Tibial artery (tissue), 4 donors: ENCODE measurements around the gene ZNF775.
"Not testable (repeated sequence)": the region's sequence is repeated elsewhere in the genome, so short reads cannot be mapped to it uniquely, and the experiment has no call there.

ENCODE experiments used
- DNase-seq, 2 donors: peaks; one replicate each; pipeline ENCODE4 v3.0.0-alpha.2; 2019
- H3K27ac ChIP-seq, 2 donors: fragments of 200-600 bp; sonication (generic) in 1 of 2; 1 replicate in 1 of 2; 2 replicates in 1 of 2; pipeline ENCODE4 v1.5.1; 2018 to 2019; ENCODE audit warnings: mild to moderate bottlenecking in 1 of 2
- H3K27me3 ChIP-seq, 2 donors: fragments of 200-600 bp; sonication (generic) in 1 of 2; one replicate each; pipeline versions ENCODE4 v1.5.1 to v1.6.0; 2016 to 2019
- H3K36me3 ChIP-seq, 3 donors: fragments of 200-600 bp; sonication (generic) in 2 of 3; one replicate each; pipeline ENCODE4 v1.5.1; 2016 to 2019; ENCODE audit warnings: mild to moderate bottlenecking in 2 of 3
- H3K4me1 ChIP-seq, 4 donors: fragments of 200-600 bp; sonication (generic) in 2 of 4; 1 replicate in 3 of 4; 2 replicates in 1 of 4; pipeline ENCODE4 v1.5.1; 2016 to 2019
- H3K4me3 ChIP-seq, 2 donors: fragments of 200-600 bp; sonication (generic) in 1 of 2; 1 replicate in 1 of 2; 2 replicates in 1 of 2; pipeline ENCODE4 v1.5.1; 2018 to 2019; ENCODE audit warnings: mild to moderate bottlenecking in 2 of 2
- H3K9me3 ChIP-seq, 3 donors: fragments of 200-600 bp; sonication (generic) in 1 of 3; one replicate each; pipeline ENCODE4 v1.5.1; 2016 to 2019
- intact Hi-C: fragments of 100-400 bp; cut with DNase I; formaldehyde crosslinking; loops from one replicate; pipeline ENCODE4 v1.15.0; 2023; ENCODE audit warnings: low total_unique reads
- TF ChIP-seq, protein P1 (sequence below), 2 experiments: fragments of 200-600 bp in 1 of 2; fragments of 450-650 bp in 1 of 2; IDR thresholded peaks; one replicate each; pipeline ENCODE4 v1.5.1; 2017 to 2019; ENCODE audit warnings: antibody characterized with exemption in 2 of 2, mild to moderate bottlenecking in 1 of 2, moderate library complexity in 1 of 2

The ZNF775 gene

DNA sequence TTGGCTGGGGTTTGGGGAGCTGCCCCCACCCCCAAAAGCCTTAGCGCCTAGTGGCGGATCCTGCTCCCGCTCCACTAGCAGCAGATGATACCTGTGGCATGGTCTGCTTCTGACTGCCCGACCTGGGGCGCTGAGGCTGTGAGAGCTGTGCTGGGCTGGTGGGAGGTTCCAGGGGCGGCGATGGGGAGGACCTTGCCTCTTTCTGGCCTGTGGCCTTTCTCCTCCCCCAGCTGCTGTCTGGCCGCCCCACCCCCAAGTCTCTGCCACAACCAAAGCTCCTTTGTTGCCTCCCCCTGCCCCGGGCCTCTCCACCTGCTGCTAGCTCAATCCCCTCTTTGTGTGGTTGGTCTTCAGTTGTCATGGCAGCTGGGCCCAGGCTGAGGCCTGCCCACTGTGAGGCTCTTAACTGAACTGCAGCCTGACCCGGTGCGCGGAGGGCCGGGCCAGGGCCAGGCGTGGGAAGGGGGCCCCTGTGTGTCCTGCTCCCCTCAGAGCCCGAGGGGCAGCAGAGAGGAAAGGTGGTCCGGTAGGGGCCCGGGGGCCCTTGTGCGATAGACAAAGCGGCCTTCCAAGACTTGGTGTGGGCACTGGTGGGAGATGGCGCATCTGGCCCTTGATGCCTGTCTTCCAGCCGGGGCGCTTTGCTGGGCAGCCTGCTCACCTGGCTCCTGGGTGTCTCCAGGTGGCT is 4.7 kb downstream of the ZNF775 start:
- DNase-seq: peak in 1 of 2 donors; percentile 54
- no peaks in the 10 kb centered on the region for H3K9me3 ChIP-seq
- no peak overlapping the region for H3K4me3 ChIP-seq
- no peaks in the 10 kb centered on the region for H3K27me3 ChIP-seq
- no peak overlapping the region for H3K27ac ChIP-seq
- TF ChIP-seq, protein P1, sequence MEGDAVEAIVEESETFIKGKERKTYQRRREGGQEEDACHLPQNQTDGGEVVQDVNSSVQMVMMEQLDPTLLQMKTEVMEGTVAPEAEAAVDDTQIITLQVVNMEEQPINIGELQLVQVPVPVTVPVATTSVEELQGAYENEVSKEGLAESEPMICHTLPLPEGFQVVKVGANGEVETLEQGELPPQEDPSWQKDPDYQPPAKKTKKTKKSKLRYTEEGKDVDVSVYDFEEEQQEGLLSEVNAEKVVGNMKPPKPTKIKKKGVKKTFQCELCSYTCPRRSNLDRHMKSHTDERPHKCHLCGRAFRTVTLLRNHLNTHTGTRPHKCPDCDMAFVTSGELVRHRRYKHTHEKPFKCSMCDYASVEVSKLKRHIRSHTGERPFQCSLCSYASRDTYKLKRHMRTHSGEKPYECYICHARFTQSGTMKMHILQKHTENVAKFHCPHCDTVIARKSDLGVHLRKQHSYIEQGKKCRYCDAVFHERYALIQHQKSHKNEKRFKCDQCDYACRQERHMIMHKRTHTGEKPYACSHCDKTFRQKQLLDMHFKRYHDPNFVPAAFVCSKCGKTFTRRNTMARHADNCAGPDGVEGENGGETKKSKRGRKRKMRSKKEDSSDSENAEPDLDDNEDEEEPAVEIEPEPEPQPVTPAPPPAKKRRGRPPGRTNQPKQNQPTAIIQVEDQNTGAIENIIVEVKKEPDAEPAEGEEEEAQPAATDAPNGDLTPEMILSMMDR (IDR thresholded peaks at IDR 0.05): no peak
- H3K36me3 ChIP-seq: peaks cover 0 to 2% (median 0%) of the 10 kb centered on the region in 3 donors
- peaks cover 0 to 40% (median 6%) of the 10 kb centered on the region in 4 donors for H3K4me1 ChIP-seq
- intact Hi-C loops: loop anchor here (5.0 kb wide), 1 partner anchor 47 kb away; no protein-coding TSS in a partner anchor

DNA sequence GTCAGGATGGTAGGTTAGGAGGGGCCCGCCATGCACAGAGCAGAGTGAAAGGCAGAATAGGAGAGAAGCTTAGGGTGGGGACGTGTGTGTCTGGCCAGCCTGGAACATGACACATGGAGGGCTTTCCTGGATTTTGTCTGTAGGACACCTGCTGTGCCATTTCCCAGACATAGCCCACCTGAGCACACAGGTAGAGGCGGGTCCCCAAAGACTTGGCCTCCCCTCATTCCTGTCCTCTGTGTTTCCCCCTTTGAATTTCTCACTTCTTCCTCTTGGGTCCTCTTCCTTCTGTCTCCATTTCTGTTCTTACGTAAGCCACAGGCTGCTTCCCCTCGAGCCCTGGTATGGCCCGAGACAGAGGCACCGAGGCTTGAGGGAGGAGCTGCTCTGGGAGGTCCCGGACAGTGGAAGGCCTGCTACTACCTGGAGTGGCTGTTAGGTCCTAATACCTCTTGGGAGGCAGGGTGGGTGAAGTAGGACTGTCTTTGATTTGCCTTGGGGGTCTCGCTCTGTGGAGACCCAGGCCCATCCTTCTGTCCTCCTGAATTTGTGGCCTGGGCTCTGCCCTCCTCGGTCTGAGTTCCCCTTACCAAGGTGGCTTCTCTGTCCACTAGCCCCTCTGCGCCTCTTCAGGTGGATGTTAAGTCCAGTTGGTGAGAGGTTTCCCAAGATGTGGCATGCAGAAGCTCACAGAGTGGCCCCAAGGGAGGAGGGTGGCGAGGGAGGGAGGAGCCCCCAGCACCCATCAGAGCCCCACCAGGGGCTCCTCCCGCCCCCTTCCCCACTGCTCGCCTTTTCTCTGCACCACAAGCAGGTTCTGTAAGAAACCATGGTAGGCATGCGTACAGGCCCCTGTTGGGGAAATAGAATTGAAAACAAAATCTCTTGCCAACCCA is 5.5 kb downstream of the ZNF775 start:
- TF ChIP-seq, protein P1 (IDR thresholded peaks at IDR 0.05): no peak
- peaks cover 0 to 42% (median 8%) of the 10 kb centered on the region in 4 donors for H3K4me1 ChIP-seq
- no peaks in the 10 kb centered on the region for H3K27me3 ChIP-seq
- intact Hi-C loops: loop anchor here (5.0 kb wide), 1 partner anchor 47 kb away; no protein-coding TSS in a partner anchor
- no peak overlapping the region for H3K27ac ChIP-seq
- no peak overlapping the region for H3K4me3 ChIP-seq
- no peaks in the 10 kb centered on the region for H3K9me3 ChIP-seq
- DNase-seq: no peak
- H3K36me3 ChIP-seq: peaks cover 0 to 4% (median 0%) of the 10 kb centered on the region in 3 donors

DNA sequence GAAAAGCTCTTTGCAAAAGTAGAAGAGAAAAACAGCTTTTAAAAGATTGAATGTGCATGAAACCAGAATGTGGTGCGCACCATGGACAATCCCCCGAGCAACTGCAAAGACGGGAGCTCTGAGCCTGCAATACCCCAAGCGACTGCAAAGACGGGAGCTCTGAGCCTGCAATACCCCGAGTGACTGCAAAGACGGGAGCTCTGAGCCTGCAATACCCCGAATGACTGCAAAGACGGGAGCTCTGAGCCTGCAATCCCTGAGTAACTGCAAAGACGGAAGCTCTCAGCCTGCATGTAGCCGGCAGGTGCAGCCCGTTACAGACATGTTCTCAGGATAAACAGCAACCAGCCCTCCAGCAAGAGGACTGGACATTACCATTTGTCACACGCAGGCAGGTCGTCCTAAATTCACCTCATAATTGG is 6.2 kb downstream of the ZNF775 start:
- H3K9me3 ChIP-seq: no peaks in the 10 kb centered on the region
- peaks cover 0 to 9% (median 5%) of the 10 kb centered on the region in 3 donors for H3K36me3 ChIP-seq
- DNase-seq: no peak
- TF ChIP-seq, protein P1 (IDR thresholded peaks at IDR 0.05): no peak
- no peaks in the 10 kb centered on the region for H3K27me3 ChIP-seq
- intact Hi-C loops: no loop called here
- peaks cover 0 to 35% (median 5%) of the 10 kb centered on the region in 4 donors for H3K4me1 ChIP-seq
- no peak overlapping the region for H3K4me3 ChIP-seq
- H3K27ac ChIP-seq: no peak overlapping the region

DNA sequence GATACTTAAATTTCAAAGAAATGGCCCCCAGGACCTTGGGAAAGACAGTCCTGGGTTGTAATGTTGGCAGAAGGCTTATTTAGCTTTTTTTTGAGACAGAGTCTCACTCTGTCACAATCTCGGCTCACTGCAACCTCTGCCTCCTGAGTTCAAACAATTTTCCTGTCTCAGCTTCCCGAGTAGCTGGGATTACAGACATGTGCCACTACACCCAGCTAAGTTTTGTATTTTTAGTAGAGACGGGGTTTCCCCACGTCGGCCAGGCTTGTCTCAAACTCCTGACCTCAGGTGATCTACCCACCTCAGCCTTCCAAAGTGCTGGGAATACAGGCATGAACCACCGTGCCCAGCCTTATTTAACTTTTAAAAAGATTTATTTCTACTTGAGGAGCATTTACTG is 6.8 kb downstream of the ZNF775 start:
- DNase-seq, H3K27ac ChIP-seq, intact Hi-C loops, H3K9me3 ChIP-seq, H3K36me3 ChIP-seq, H3K4me3 ChIP-seq, H3K27me3 ChIP-seq: not testable (repeated sequence)
- H3K4me1 ChIP-seq: peaks cover 0 to 30% (median 3%) of the 10 kb centered on the region in 4 donors

DNA sequence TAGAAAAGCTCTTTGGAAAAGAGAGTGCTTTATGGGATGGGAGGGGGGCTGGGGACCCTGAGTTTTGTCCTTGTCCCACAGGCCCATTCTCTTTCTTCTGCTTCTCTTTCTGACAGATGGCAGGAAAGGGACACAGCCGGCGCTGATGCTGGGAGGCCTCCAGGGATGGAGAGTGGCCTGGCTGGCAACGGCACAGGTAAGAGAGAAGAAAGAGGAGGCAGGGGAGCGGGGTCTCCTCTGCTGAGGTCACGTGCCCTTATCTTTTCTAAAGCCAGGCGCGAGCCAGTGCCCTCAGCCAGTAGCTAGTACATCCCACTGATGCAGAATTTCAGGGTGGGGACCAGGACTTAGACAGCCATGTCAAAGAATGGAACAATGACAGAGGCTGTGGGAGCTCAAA is 9.2 kb downstream of the ZNF775 start:
- no peak overlapping the region for H3K4me3 ChIP-seq
- peaks cover 0 to 9% (median 5%) of the 10 kb centered on the region in 3 donors for H3K36me3 ChIP-seq
- peak in 1 of 2 donors; percentile 60 for DNase-seq
- peaks cover 0 to 14% (median 3%) of the 10 kb centered on the region in 4 donors for H3K4me1 ChIP-seq
- TF ChIP-seq, protein P1 (IDR thresholded peaks at IDR 0.05): no peak
- H3K9me3 ChIP-seq: no peaks in the 10 kb centered on the region
- H3K27ac ChIP-seq: no peak overlapping the region
- no peaks in the 10 kb centered on the region for H3K27me3 ChIP-seq
- intact Hi-C loops: no loop called here
